ENCODE measurements around the gene PITPNC1. TPM values are rescaled to one million over a fixed set of nuclear protein-coding genes. Genes with fewer than 3 reads are reported as not detected.

Gene PITPNC1
- total RNA-seq, 1 experiment from 2014 or later, result 37.5 TPM

DNA sequence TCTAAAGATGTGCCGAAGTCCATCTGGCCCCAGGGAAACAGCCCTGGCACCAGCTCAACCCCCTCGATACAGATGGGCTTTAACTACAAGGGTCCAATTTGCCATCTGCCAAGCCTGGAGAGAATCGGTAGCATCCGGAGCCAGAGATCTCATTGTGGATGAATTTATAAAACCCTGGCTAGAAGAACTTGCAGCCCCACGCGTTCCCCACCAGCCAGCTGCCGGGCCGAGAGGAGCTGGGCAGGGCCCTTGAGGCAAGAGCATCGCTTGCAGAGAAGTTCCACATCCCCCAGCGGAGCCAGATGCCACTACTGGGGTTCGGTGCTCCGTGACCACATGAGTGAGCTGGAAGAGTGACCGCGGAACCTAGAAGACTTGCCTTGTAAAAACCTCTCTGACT, 275.4 kb downstream of the PITPNC1 start:
- H2AK5ac ChIP-seq (ENCODE audit: insufficient read length, low read length), result no peak overlapping the region
- H3K14ac ChIP-seq (ENCODE audit: insufficient read depth, low read length), result no peak overlapping the region
- H3T11ph ChIP-seq (ENCODE audit: low read length), result no peak overlapping the region
- Mint-ChIP-seq H3K4me1 (peaks cover 8 to 10% of the 10 kb centered on the region in 2 experiments), H3K27me3 (ENCODE audit: low read depth) (no peaks in the 10 kb centered on the region; the same call in 1 of the 2 replicates), H3K36me3 (ENCODE audit: insufficient read depth in 1 of 3, low read depth in 3 of 3) (peaks cover 0 to 6% (median 6%) of the 10 kb centered on the region in 3 experiments; a peak in 3 of 7 replicates), H3K4me3 (no peak overlapping the region), H3K27ac (peak overlapping the region in 1 of 3 experiments; percentile 83; a peak in 1 of 7 replicates), H3K9me3 (no peaks in the 10 kb centered on the region; a peak in 1 of 5 replicates)
- no peak overlapping the region for H4K91ac ChIP-seq (ENCODE audit: insufficient read length, low read depth, low read length)
- H2BK5ac ChIP-seq (ENCODE audit: insufficient read length, low read length), result no peak overlapping the region
- no peaks in the 10 kb centered on the region for H3K23me2 ChIP-seq (ENCODE audit: insufficient read length, low read depth, low read length, poor library complexity, severe bottlenecking)
- H3K4me1 ChIP-seq (ENCODE audit: insufficient read depth, low read length), result peaks cover 6% of the 10 kb centered on the region
- H4K8ac ChIP-seq (replicated peaks; ENCODE audit: insufficient read length, low read depth, low read length), result no peak overlapping the region
- H3K18ac ChIP-seq (ENCODE audit: insufficient read length, low read depth, low read length), result no peak overlapping the region
- no peak overlapping the region for H2BK20ac ChIP-seq (ENCODE audit: low read depth, low read length, poor library complexity, severe bottlenecking)
- no peak overlapping the region for H3K56ac ChIP-seq (ENCODE audit: insufficient read length, low read depth, low read length)
- no CpG with 5 or more reads among the region's 14 CpGs for WGBS (ENCODE audit: extremely low coverage, insufficient read length, low lambda C conversion rate)
- no peak overlapping the region for H2BK12ac ChIP-seq (ENCODE audit: insufficient read length, low read depth, low read length)
- H3K23ac ChIP-seq (ENCODE audit: insufficient read length, low read depth, low read length), result no peak overlapping the region
- H2AFZ ChIP-seq (ENCODE audit: low read length), result no peak overlapping the region
- H3K9me3 ChIP-seq (ENCODE audit: control insufficient read depth, low read depth, low read length), result no peaks in the 10 kb centered on the region
- H4K20me1 ChIP-seq (ENCODE audit: control insufficient read depth, insufficient read depth, insufficient read length), result no peaks in the 10 kb centered on the region
- no peak overlapping the region for H2BK120ac ChIP-seq (ENCODE audit: low read depth, low read length, poor library complexity, severe bottlenecking)
- no peak for DNase-seq
- H2BK15ac ChIP-seq (ENCODE audit: low read depth, low read length), result no peak overlapping the region
- H3K9ac ChIP-seq (ENCODE audit: extremely low read depth, insufficient read length, low read length), result no peak overlapping the region
- no peak overlapping the region for H4K5ac ChIP-seq (ENCODE audit: insufficient read length, low read depth, low read length)
- no peaks in the 10 kb centered on the region for H3K79me1 ChIP-seq (ENCODE audit: insufficient read depth, low read depth, low read length, poor library complexity, severe bottlenecking)
- no peak overlapping the region for H3K27ac ChIP-seq (ENCODE audit: insufficient read length, low read depth, low read length)
- H3K4ac ChIP-seq (ENCODE audit: low read depth, low read length), result no peak overlapping the region
- H3K27me3 ChIP-seq (ENCODE audit: insufficient read depth, low read length), result no peaks in the 10 kb centered on the region
- TF ChIP-seq, protein P1, sequence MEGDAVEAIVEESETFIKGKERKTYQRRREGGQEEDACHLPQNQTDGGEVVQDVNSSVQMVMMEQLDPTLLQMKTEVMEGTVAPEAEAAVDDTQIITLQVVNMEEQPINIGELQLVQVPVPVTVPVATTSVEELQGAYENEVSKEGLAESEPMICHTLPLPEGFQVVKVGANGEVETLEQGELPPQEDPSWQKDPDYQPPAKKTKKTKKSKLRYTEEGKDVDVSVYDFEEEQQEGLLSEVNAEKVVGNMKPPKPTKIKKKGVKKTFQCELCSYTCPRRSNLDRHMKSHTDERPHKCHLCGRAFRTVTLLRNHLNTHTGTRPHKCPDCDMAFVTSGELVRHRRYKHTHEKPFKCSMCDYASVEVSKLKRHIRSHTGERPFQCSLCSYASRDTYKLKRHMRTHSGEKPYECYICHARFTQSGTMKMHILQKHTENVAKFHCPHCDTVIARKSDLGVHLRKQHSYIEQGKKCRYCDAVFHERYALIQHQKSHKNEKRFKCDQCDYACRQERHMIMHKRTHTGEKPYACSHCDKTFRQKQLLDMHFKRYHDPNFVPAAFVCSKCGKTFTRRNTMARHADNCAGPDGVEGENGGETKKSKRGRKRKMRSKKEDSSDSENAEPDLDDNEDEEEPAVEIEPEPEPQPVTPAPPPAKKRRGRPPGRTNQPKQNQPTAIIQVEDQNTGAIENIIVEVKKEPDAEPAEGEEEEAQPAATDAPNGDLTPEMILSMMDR (conservative IDR thresholded peaks at IDR 0.05), result no peak
- no peaks in the 10 kb centered on the region for H3K79me2 ChIP-seq (ENCODE audit: insufficient read depth, low read length)
- H3K4me2 ChIP-seq (ENCODE audit: insufficient read depth, insufficient read length, low read length), result no peak overlapping the region

Measured in H9 (cell line).